HG02852 (cell line): ENCODE measurements around the gene ADAM19.
"Not testable (repeated sequence)": the region's sequence is repeated elsewhere in the genome, so short reads cannot be mapped to it uniquely, and the experiment has no call there.

Experiments used
- ATAC-seq: cut with Tn5 transposase; IDR thresholded peaks from one replicate; pipeline ENCODE4 v1.9.1; 2021; ENCODE audit warnings: mild to moderate bottlenecking, moderate library complexity; ENCODE audit not compliant: unreplicated experiment

Gene ADAM19

DNA sequence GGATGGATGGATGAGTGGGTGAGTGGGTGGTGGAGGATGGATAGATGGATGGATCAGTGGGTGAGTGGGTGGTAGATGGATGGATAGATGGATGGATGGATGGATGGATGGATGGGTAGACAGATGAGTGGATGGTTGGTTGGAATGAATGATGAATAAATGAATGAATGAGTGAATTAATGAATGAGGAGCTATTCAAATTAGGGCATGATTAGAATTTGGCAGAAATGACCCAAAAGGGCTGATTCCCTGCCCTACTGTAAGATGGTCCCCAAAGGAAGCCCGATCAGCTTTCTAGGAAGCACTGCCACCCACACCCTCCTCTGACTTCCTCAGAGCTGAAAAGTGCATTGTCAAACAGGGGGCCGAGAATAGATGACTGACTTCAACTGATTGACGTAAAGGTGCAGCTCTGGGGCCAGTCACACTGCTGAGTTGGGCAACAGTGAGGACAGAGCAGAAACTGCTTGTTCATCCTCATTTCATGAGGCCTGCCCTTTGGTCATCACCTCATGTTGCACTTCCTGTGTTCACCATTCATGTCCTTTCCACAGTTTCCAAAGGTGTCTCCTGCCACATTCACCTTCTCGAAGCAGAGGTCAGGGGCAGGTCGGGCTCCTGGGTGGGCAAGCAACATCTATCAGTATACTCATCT is 81.3 kb downstream of the ADAM19 start:
- ATAC-seq, result peak; percentile 52

DNA sequence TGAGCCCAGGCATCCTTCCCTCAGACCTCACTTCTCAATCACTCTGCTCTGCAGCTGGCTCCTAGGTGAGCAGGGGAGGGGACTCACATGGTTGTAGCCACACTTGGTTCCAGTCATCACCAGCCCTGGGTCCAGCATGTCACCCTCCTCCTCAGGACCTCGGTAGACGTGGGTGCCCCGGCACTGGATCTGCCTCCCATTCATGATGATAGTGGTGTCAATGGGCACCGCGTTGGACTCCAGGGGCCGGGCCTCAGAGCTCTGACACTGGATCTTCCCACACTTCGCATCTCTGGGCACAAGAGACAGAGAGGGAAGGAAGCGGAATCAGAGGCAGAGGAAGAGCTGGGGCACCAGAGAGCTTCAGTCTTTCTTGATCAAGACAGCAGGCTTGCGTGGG is 82.7 kb downstream of the ADAM19 start:
- ATAC-seq, result no peak

DNA sequence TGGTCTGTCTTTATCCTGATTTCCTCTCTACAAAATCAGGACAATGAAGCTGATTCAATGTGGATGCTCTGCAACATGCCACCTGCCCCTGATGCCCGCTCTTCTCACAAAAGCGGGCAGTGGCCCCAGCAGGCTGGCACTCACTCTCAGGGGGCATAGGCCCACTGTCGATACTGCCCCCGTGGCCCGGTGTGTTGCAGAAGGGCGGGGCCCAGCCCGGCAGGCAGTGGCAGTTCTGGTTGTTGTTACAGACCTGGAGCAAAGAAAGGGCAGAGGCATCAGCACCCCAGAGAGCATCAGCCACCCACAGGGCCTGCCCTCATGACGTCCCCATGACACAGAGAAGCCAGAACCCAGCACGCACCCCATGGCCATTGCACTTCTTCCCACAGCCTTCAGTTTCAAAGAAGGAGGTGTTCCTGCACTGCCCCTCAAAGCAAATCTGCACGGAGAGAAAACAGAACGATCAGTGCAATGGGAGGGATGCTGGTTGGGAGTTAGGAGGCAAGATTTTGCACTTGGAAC is 84.0 kb downstream of the ADAM19 start:
- ATAC-seq, result no peak

DNA sequence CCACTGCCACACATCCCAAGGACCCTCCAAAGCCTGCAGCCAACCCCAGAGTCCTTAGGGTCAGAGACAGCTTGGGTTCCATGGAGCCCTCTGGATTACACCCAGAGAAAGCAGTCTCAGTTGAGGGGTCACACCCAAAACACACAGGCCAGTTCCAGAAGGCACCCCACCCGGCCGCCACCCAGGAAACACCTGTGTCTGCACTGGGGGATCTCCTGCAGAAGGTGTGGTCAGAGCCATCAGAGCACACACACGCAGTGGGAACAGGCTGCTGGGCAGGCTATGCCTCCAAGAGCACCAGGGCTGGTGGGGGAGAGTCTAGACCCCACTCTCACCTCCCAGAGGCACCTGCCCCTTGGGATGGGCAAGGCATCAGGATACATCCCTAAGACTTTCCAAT is 88.2 kb downstream of the ADAM19 start:
- peak; percentile 66 for ATAC-seq

DNA sequence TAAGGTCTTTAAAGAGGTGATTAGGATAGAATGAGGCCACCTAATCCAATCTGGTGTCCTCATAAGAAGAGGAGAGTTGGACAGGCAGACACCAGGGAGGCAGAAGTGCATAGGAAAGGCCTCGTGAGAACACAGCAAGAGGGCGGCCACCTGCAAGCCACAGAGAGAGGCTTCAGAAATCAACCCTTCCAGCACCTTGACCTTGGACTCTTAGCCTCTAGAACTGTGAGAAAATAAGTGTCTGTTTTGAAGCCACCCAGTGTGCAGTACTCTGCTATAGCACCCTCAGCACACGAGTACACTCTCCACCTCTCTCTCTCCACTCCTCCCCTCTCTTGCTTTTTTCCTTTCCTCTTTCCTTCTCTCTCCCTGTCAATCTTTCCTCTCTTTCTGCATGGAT is 88.7 kb downstream of the ADAM19 start:
- peak; percentile 53 for ATAC-seq

DNA sequence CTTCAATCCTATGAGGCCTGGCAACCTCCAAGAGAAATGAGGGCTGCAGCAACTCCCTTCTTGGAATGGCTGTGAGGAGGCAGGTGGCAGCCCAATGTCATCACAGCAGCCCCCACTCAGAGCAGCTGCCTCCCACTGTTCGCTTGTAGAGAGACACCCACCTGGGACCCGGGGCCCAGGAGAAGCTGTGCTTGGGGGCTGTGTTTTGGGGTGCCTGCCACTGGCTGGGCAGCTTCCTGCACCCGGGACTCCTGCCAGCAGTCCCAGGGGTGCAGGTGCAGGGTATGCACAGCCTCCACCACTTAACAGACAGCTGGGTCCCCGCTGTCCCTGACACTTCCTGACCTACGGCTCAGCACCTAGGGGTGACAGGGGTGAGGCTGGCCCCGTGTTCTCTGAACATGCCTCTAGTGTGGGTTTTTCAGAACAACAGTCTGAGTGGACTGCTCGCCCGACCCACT is 89.3 kb downstream of the ADAM19 start:
- ATAC-seq, result peak; percentile 52

DNA sequence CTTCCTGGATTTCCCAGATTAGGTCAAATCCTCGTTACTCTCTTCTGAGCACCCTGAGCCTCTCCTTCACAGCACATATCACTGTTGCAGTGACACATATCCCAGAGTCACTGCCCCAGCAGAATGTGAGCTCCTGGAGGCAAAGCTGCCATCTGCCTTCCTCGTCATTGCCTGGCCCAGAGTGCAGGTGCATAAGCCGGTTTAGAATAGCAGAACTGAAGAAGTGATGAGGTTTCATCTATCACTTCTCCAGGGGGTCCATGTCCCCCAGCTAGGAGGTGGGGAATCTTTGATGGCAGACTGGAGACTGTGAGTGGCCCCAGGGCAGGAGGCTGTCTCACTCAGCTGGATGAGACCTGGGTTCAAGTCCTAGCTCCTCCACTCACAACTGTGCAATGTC is 89.8 kb downstream of the ADAM19 start:
- ATAC-seq, result no peak

DNA sequence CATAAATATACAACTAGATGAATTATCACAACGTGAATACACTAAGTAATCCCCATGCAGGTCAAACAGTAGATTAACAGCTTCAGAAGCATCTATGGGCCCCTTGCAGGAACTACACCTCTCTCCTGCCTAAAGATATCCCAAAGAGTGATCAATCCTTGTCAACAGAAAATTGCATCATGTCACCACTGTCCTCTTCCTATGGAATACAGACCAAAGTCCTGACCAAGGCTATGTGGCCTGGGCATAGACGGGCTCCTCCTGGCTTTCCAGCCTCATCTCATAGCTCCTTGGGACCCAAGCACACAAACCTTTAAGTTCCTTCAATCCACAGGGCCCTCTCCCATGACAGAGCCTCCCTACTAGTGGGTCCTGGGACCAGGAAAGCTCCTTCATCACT is 90.2 kb downstream of the ADAM19 start:
- no peak for ATAC-seq

DNA sequence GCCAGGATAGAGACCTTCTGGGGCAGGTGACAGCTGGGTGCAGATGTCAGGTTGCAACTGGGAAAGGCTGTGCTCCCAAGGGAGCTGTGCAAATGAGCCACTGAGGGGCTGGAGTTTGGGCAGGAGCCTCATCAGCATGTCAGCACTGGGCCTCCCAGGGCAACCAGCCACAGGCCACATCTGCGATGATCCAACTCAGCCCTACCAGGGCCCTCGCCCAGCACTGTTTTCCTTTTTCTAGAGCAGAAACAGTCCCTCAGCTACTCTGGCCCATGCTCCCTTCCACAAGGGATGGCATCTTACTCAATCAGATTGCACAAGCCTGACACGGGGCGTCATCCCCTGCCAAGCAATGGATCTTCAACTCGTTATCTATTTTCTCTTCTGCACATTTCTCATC is 90.8 kb downstream of the ADAM19 start:
- ATAC-seq, result no peak

DNA sequence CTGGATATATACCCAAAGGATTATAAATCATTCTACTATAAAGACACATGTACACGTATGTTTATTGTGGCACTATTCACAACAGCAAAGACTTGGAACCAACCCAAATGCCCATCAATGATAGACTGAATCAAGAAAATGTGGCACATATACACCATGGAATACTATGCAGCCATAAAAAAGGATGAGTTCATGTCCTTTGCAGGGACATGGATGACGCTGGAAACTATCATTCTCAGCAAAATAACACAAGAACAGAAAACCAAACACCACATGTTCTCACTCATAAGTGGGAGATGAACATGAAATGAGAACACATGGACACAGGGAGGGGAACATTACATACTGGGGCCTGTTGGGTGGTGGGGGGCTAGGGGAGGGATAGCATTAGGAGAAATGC is 92.9 kb downstream of the ADAM19 start:
- ATAC-seq, result not testable (repeated sequence)

DNA sequence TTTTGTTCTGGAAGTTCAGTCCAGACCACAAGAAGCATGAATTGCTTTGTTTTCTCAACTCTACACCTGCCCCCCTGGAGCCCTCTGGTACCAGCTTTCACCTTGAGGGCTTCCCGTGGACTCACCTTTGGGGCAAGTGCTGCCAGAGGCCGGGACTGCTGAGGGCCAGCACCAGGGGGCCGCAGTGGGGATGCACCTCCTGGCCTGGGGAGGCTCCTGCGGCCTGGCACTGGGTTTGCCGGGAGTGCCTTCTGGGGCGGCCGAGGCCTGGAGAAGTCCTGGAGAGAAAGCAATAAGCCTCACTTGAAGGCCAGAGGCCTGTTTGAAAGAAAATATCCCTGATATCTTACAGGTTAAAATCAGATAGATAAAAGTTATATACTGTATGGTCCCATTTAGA is 93.9 kb downstream of the ADAM19 start:
- no peak for ATAC-seq

DNA sequence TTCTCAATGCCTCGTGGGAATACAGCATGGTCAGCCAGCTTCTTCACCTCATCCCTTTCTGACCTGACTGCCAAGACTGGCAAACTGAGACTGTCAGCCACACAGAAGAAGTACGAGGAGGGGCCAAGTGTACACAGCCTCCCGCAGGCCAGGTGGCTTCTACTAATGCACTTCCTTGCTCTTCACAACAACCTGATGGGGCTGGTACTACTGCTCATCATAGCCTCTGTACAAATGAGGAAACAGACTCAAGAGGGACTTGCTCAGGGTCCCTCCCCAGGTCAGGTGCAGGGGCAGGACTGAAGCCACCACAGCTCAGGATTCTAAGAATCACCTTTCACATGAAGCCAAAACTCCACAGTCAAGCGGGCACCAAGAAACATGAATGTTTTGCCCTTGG is 94.3 kb downstream of the ADAM19 start:
- ATAC-seq, result no peak

DNA sequence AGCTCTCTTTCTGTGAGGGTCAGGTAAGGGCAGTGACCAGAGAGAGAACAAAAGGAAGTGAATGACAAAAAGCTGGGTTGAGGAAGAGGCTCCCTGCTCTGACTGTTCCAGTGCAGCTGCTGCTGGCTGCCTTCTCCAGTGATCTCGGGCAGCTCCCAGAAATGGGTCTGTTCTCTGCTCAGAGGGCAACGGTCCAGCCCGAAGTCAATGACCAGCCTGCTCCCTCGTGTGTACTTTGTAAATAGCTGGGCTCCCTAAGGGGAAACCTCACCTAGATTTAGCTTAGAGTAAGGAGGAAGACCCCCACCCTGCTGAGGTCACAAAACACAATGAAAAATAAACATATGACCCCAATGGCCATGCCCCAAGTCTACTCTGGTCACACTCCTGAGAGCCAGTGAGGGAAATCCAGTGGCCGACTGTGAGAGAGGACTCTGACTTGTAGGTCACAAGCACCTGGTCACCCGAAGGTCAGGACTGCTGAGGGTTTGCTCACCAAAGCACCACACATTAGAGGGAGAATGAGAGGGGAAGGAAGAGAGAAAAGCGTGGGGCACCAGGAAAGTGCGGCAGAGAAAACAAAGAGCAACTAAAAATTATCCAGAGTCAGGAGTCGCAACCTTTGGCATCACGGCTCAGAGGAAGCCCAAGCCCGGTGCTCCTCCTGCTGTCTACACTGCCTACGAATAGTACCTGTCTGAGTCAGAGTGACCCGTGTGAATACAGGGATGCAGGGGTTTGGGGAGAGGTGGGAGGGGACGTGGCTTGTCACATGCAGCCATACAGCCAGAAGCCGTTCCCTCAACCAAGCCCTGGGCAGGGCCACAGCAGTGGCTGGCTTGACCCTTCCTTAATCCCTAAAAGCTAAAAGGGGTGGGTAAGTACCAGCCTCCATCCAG is 95.7 kb downstream of the ADAM19 start:
- no peak for ATAC-seq

DNA sequence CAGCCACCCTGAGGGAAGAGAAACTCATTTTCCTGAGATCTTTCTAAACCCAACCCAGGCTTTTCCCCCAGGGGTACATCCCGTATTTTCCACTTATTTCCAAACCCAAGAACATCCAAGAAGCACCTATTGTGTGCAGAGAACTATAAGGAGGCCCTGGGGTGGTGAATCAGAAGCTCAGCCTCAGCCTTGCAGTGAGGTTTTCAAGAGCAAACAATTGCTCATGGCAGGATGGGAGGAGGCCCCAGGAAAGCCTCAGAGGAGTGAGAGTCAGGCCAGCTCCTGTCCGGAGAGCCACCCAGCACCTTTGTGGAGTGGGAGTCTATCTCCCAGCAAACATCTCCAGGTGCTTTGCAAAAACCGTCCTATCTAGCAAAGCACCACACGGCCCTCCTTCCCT is 96.4 kb downstream of the ADAM19 start:
- no peak for ATAC-seq

DNA sequence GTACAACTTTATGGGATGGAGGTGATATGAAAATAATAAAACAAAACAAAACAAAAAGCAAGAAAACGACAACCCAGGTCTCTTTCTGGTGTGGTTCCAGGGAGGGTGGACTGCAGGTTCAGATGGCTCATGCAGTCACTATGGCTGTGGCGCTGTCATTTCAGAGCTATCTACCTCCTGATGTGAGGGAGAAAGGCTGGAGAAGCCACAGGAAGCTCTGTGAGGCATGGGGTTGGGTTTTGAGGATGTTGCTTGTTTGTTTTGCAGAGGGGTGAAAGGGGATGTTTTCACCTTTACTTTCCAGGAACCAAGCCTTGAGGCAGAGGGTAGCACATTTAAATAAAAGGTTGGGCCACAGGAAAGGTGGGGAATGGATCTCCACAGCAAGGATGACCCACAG is 96.8 kb downstream of the ADAM19 start:
- ATAC-seq, result no peak

DNA sequence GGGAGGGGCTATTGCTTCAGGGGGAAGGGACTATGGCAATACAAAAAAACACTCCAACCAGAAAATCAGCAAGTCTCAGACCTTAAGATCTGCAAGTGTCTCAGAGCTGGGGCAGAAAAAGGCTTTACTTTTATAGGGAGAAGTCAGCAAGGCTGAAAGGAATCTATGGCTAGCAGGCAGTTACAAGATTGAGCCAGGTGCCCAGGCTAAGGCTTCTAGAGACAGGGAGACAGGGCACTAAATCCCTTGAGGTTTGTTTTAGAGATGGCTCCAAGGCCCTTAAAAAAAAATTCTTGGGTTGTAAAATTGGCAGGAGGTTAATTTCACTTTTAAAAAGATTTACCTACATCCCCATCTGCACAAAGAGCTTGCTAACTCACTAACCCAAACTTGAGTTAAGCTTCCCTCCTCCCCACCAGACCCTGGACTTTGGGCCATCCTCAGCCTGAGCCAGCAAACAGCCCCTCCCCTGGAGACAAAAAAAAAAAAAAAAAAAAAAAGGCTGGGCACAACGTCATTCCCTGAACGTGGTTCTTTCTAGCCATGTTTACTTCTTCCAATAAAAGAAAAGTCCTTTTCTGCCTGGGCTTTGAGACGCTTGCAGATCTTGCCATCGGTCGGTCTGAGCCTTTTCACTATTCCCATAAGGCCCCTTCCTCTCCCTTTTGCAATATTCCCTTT is 97.6 kb downstream of the ADAM19 start:
- ATAC-seq, result no peak

DNA sequence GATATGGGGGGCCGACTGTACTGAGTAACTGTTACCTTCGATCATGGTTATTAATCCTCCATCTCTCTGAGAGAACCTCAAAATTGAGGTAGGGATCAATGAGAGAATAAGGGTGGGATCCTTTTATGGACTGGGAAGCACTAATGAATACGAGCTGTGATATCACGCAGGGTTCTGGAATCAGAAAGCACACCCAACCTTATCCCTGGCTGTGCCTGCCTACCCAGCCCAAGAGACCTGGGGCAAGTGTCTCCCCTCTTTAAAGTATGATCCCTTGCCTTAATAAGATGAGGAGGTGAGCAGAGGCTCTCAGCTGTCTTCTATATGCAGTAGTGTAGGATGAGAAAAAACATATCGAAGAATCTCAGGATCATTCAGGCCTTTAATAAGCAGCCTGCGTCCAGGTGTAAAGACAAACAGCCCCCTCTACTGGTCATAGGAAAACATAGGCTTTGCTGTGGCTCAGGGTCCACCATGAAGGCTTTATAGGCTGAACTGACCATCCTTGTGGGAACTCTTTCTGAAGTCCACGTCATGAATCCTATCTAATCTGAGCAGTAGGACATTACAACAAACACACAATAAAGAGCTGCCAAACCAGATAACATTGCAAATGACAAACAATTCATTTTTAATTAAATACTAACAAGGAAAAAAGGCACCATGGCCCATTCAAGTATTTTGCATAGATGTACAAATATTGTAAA is 98.7 kb downstream of the ADAM19 start:
- peak; percentile 66 for ATAC-seq

DNA sequence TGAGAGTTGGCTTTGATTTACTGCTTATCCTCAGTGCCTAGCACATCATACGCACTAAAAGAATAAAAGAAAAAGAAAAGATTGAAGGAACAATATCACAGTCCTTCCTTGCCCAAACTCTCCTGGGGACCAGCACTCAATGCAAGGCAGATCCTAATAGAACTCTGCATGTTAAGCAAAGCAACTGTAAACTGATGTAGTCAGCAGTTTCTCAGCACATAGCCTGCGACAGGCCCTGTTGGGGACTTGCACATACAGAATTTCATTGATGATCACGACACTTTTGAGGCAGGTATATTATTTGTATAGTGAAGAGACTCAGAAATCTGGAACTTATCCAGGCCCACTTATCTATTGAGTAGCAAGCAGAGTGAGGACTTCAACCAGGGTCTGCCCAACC is 100.1 kb downstream of the ADAM19 start:
- ATAC-seq, result no peak

DNA sequence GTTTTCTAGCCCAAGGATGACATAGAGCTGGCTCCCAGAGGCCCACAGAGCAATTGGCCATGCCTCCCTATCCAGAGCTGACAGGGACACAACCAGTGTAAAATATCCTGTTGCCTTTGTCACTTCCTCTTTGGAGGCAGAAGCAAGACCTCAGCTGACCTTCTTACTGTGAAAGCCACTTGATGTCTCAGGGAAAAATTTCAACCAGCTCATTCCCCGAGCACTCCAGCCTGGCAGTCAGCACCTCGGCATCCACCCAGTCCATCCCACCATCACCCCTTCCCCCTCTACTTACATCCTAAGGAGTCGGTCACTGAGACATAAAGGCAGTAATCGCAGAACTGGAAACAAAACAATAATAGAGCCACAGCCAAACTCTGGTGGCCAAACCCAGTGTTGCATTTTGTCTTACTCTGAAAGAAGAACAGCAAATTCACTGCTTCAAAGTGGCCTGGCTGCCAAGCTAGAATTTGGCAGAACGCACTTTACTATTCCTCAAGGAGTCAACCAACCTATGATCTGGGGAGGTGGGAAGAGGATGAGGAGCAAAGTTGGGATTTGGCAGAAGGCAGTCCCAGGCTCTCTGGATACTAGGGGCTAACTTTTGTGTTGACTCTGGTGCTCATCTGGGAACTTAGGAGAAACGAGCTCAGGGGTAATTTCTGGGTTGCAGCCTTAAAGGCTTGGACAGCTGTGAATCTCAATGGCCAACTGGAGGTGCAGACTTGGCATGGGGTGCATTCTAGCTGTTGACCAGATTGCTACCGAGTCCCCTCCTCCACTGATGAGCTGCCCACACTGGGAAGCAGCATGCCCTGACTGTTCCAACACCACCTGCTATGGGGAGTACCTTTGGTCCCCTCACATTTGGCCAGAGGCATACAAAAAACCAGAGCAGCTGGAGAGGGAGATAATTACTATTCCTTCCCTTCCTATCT is 101.9 kb downstream of the ADAM19 start:
- no peak for ATAC-seq

DNA sequence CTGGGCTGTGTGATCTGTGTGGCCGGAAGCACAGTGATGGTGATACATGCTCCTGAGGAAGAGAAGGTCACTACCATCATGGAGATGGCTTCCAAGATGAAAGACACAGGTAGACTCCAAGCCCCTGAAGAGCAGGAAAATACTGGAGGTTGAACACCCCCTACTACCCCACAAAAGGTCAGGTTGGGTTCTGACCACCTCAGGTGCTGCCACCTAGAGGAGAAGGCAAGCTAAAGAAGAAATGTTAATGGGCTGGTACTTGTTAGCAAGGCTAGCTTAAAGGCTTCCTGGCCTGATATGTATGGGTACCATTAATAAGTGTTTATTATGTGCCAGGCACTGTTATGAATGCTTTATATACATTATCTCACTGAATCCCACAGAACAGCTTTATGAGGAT is 103.9 kb downstream of the ADAM19 start:
- ATAC-seq, result no peak
